GM19397 (cell line): ENCODE results near the gene CSK.
"Not testable (repeated sequence)": the region's sequence is repeated elsewhere in the genome, so short reads cannot be mapped to it uniquely, and the experiment has no call there.

Experiments used
- ATAC-seq: cut with Tn5 transposase; IDR thresholded peaks from one replicate; pipeline ENCODE4 v1.9.1; 2021; ENCODE audit warnings: mild to moderate bottlenecking, moderate library complexity; ENCODE audit not compliant: unreplicated experiment

CSK gene

GRCh38 chr15:74781431-74782258 is at the start of gene CSK:
Gene CSK, plus strand, starts transcription at chr15:74782080. Its CDS starts 16,218 bp downstream, at chr15:74798298.
- peak; percentile 51 for ATAC-seq

DNA sequence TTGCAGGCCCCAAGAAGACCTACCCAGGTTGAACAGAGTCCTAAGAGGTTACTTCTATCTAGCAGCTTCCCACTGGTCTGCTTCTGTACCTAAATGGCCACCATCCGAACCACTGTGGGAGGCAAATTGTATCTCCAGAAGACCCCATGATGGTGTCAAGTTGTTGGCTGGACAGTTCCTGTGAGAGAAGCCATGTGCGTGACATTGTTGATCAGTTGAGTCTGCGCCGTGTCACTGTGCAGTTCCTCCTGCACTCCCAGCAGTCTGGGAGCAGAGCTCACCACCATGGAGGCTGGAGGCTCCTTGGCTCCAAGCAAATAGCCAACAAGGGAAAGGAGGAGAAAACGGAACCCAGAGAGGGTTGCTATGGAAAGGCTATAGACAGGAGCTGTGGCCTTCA is 49.0 kb upstream of the CSK start:
- no peak for ATAC-seq

- ATAC-seq = no peak
Measured at GRCh38 chr15:74733269-74733668, 48.6 kb upstream of the CSK start.

DNA sequence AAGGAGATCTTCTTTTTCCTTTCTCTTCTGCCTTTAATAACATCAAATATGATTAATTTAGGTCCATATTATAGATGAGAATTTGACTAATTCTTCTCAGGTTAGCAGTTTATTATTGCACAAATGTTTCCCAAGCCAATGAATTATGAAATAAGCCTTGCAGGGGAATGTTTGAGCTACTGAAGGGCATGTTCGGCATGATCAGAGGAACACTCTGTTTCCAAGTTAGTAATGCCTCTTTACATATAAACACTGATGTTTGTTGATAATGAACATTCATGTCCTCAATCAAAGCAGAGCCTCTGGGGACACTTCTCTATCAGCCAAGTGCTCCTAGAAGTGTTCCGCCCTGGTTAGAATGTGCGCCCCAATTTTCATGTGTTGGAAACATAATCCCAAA is 46.6 kb upstream of the CSK start:
- ATAC-seq = no peak

- ATAC-seq = not testable (repeated sequence)
Measured at GRCh38 chr15:74738239-74738638, 43.6 kb upstream of the CSK start.

GRCh38 chr15:74742422-74742821 is 39.5 kb upstream of the CSK start:
- no peak for ATAC-seq

GRCh38 chr15:74746389-74746788 is 35.5 kb upstream of the CSK start:
- no peak for ATAC-seq

DNA sequence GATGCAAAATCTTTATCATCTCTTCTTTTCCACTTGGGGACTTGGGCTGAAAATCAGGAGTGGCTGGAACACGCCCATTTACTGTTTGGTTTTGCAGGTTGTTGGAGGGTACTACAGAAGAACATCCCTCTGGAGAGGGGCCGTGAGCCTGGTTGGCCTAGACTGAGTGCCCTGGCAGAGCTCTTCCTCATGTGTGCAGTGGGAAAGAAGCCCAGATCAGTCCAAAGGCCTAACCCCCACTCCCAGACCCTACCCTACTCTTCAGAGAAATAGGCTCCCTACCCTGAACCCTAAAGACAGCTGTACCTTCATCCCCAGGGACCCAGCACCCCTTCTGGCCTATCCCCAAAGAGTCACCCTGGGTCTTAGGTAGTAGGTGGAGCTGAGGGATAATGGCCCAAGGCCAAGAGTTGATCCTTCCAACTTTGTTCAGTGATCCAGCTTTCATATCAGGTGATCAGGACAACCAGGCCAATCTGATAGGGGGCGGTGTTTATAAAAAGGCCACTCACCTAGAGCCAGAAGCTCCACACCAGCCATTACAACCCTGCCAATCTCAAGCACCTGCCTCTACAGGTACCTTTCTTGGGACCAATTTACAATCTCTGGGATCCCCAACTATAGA is 33.4 kb upstream of the CSK start, which contains the start of gene CYP1A2:
TSS of gene CYP1A2 (plus strand) at position 524 of the 625 bp plus-strand sequence. CDS start 894 bp downstream, outside the sequence.
- ATAC-seq = no peak

DNA sequence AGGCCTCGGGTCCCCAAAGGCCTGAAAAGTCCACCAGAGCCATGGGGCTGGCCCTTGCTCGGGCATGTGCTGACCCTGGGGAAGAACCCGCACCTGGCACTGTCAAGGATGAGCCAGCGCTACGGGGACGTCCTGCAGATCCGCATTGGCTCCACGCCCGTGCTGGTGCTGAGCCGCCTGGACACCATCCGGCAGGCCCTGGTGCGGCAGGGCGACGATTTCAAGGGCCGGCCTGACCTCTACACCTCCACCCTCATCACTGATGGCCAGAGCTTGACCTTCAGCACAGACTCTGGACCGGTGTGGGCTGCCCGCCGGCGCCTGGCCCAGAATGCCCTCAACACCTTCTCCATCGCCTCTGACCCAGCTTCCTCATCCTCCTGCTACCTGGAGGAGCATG is 32.0 kb upstream of the CSK start:
- no peak for ATAC-seq

DNA sequence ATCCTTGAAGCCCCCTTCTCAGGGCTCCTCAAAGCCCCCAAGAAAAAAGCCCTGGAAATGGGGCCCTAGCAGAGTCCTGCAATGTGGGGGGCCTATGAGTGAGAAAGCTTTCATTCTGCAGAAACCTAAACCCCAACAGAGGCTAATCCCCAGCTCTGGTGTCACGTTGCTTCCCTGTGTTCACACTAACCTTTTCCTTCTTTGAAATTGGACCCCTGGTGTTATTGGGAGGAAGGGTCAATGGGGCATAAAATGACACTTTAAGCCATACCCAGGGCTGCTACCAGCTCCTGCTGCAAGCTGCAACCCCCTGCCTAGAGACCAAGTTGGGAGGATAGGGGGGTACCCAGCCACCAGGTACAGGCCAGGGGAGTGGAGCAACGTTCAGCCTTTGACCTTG is 31.1 kb upstream of the CSK start:
- no peak for ATAC-seq

DNA sequence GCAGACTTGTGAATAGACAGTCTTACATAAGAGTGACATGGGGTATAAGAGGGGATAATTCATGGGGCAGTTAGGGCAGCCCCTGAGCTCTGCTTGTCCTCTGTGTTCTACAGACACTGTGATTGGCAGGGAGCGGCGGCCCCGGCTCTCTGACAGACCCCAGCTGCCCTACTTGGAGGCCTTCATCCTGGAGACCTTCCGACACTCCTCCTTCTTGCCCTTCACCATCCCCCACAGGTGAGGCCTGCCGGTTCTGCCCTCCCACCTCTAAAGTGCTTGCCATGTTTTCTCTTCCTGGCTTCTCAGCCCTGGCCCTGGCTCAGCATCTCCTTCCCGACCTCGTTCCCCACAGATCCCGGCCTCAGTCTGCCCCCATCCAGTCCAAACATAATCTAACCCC is 29.9 kb upstream of the CSK start:
- ATAC-seq = no peak

- no peak for ATAC-seq
Measured at GRCh38 chr15:74752531-74752930, 29.3 kb upstream of the CSK start.

DNA sequence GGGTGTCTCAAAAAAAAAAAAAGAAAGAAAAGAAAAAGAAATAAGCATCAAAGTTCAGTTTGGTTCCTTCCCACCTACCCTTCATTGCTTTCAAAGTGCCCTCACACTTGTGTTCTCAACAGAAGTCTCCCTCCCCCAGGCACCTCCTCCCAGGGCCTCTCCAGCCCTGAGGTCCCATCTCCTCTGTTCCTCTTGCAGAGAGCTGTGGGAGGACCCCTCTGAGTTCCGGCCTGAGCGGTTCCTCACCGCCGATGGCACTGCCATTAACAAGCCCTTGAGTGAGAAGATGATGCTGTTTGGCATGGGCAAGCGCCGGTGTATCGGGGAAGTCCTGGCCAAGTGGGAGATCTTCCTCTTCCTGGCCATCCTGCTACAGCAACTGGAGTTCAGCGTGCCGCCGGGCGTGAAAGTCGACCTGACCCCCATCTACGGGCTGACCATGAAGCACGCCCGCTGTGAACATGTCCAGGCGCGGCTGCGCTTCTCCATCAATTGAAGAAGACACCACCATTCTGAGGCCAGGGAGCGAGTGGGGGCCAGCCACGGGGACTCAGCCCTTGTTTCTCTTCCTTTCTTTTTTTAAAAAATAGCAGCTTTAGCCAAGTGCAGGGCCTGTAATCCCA is 27.2 kb upstream of the CSK start:
- ATAC-seq = no peak

DNA sequence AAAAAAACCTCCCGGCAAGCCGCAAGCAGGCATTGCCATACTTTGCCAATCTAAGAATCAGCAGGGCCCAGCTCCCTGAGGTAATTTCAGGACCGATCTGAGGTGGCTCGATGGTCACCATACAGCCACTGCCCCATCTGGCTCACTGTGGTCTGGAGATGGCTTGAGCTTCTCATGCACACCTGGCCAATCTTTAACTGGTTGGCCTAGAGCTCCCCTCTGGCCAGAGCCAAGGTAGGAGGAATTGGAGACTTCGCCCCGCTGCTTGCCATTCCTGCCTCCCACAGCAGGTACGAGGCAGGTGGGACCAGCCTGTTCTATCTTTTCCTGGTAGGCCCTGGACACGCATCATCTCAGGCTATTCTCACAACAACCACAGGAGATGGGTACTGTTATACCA is 23.1 kb upstream of the CSK start:
- no peak for ATAC-seq

GRCh38 chr15:74762791-74763150 is 19.1 kb upstream of the CSK start:
- ATAC-seq = no peak

- ATAC-seq = no peak
Measured at GRCh38 chr15:74763416-74763815, 18.5 kb upstream of the CSK start.

DNA sequence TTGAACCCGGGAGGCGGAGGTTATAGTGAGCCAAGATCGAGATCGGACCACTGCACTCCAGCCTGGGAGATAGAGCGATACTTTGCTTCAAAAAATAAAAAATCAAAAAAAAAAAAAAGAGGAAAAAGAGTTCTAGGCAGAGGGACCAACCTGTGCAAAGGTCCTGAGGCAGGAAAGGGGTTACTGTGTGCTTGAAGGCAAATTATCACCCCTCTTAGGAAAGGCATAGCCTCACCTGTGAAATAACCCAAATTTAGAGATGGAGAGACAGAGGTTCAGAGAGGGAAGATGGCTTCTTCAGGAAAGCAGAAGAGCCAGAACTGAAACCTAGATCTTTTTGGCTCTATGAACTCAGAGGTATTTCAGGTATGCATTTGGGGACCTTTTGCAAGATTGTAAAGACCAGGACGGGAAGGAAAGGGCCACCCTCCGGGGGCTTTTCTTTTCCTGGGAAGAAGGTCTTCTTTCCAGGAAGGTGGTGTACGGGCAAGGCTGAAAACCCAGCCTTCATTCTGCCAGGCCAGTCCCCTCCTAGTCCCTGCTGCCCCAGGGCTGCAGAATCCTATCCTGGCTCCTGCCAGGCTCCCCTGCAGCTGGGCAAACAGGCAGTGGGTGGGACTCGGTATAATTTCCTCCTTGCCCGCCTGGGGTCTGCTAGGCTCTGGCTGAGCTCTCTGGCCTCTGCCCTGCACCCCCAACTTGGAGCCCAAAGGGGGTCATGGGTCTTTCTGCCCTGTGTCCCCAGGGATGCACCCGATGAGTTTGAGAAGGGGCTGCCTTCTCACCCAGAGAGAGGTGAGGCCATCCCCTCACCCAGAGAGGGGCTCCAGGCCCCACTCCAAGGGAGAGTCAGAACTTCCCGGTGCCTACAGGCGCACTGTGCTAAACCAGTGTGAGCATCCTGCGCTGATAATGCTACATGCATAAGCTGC is 14.4 kb upstream of the CSK start:
- ATAC-seq = no peak

GRCh38 chr15:74768099-74768770 is 13.6 kb upstream of the CSK start:
- ATAC-seq = no peak

DNA sequence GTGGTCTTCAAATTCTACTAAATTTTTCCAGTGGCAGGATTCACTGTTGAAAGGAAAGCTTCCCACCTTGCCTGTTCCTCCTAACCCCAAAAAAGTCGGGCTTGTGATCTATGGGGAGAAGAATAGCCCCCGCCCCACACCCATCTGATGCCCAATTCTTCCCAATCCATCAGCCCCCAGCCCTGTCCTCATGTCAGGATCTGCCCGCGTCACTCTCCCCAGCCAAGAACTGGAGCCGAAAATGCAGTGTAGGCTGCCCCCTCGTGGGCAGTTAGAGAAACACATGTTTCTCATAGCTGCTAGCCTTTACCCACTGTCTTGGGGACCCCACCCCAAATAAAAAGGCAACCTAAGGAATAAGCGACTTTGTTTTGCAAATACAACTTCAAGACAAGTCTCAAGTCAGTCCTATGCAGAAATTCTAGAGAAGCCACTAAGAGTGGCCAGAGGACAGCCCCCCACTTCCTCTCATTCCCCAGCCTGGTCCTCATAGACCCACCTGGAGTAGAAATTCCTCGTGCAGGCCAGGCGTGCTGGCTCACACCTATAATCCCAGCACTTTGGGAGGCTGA is 13.0 kb upstream of the CSK start:
- no peak for ATAC-seq

DNA sequence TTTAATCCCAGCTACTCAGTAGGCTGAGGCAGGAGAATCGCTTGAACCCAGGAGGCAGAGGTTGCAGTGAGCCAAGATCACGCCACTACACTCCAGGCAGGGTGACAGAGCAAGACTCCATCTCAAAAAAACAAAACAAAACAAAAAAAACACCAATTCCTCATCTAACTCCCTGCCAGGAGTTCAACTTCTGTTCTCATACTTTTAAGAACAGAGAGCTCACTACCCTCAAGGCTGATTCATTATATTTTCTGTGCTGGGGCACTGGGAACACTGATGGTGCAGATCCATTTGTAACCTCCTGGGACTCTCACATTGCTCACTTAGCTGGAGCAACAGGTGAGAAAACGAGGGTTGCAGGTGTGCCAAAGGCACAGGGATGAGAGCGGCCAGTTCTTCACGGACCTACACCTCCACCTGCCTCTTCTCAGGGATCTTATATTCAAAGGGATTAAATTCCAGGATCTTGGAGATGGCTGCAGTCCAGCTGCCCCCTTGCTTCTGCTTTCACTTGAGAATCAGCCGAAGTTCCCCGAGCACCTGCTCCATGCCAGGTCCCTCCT is 12.3 kb upstream of the CSK start:
- no peak for ATAC-seq
